ENCODE measurements around the gene ANKRD13A.

Gene ANKRD13A

DNA sequence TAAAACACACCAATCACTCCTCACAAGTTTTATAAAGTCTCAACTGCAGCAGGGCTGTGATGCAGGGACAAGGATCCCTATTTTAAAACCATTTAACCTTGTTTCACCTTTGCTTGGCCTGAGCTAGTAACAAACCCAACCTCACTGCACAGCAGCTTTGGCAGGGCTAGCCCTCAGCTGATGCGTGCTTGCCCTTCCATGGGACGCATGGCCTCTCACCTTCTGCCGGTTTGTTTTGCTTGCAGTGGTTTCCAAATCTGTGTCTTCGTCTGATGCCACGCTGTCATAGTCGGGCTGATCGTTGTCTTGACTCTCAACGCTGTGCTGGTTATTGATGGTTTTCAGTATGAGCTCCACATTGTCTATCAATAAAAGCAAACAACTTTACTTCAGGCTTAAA, 46.4 kb upstream of the ANKRD13A start:
- no peak for DNase-seq (ENCODE audit: extremely low read depth, insufficient read length)
- Histone ChIP-seq H3K4me3 (replicated peaks; ENCODE audit: low read depth, low read length) (no peak overlapping the region), H3K27me3 (replicated peaks; ENCODE audit: control insufficient read depth, insufficient read depth, low read length) (no peaks in the 10 kb centered on the region), H3K36me3 (ENCODE audit: control insufficient read depth, insufficient read depth, low read length) (peaks cover 25% of the 10 kb centered on the region)
- TF ChIP-seq, protein P1, sequence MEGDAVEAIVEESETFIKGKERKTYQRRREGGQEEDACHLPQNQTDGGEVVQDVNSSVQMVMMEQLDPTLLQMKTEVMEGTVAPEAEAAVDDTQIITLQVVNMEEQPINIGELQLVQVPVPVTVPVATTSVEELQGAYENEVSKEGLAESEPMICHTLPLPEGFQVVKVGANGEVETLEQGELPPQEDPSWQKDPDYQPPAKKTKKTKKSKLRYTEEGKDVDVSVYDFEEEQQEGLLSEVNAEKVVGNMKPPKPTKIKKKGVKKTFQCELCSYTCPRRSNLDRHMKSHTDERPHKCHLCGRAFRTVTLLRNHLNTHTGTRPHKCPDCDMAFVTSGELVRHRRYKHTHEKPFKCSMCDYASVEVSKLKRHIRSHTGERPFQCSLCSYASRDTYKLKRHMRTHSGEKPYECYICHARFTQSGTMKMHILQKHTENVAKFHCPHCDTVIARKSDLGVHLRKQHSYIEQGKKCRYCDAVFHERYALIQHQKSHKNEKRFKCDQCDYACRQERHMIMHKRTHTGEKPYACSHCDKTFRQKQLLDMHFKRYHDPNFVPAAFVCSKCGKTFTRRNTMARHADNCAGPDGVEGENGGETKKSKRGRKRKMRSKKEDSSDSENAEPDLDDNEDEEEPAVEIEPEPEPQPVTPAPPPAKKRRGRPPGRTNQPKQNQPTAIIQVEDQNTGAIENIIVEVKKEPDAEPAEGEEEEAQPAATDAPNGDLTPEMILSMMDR (IDR thresholded peaks at IDR 0.05; ENCODE audit: insufficient read depth, low read length, poor library complexity, severe bottlenecking): no peak

DNA sequence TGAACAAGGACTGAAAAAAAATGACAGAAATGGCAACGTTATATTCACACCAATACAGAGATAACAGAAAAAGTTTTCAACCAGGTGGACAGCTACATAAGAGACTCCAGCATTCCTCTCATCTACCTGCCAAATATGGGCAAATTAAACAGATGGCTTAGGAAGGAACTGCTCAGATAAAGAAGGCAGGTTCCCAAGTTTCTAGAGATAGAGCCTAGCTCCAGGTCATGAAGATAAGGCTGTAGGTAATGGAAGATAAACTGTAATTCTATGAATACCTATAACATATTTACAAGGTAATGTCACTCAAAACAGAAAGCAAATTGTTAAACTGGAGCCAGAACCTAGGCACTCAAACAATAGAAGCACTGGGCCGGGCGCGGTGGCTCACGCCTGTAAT, 45.6 kb upstream of the ANKRD13A start:
- TF ChIP-seq, protein P1 (IDR thresholded peaks at IDR 0.05; ENCODE audit: insufficient read depth, low read length, poor library complexity, severe bottlenecking): no peak
- no peaks in the 10 kb centered on the region for H3K27me3 ChIP-seq (replicated peaks; ENCODE audit: control insufficient read depth, insufficient read depth, low read length)
- H3K36me3 ChIP-seq (ENCODE audit: control insufficient read depth, insufficient read depth, low read length): peaks cover 22% of the 10 kb centered on the region
- no peak for DNase-seq (ENCODE audit: extremely low read depth, insufficient read length)
- no peak overlapping the region for H3K4me3 ChIP-seq (replicated peaks; ENCODE audit: low read depth, low read length)

DNA sequence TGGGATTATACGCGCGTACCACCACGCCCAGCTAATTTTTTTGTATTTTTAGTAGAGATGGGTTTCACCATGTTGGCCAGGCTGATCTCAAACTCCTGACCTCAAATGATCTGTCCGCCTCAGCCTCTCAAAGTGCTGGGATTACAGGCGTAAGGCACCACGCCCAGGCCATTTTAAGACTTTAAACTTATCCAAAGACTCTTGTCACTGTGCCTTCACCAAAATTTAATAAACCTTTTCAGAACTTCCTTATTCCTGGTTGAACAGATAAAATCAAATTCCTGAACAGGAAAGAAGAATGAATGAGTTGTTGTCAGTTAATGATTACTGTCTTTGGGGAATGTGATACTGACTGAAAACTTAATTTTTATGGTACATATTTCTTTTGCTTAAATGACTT, 40.9 kb upstream of the ANKRD13A start:
- Histone ChIP-seq H3K4me3 (replicated peaks; ENCODE audit: low read depth, low read length) (no peak overlapping the region), H3K36me3 (ENCODE audit: control insufficient read depth, insufficient read depth, low read length) (peaks cover 19% of the 10 kb centered on the region), H3K27me3 (replicated peaks; ENCODE audit: control insufficient read depth, insufficient read depth, low read length) (no peaks in the 10 kb centered on the region)
- DNase-seq (ENCODE audit: extremely low read depth, insufficient read length): no peak
- TF ChIP-seq, protein P1 (IDR thresholded peaks at IDR 0.05; ENCODE audit: insufficient read depth, low read length, poor library complexity, severe bottlenecking): no peak

DNA sequence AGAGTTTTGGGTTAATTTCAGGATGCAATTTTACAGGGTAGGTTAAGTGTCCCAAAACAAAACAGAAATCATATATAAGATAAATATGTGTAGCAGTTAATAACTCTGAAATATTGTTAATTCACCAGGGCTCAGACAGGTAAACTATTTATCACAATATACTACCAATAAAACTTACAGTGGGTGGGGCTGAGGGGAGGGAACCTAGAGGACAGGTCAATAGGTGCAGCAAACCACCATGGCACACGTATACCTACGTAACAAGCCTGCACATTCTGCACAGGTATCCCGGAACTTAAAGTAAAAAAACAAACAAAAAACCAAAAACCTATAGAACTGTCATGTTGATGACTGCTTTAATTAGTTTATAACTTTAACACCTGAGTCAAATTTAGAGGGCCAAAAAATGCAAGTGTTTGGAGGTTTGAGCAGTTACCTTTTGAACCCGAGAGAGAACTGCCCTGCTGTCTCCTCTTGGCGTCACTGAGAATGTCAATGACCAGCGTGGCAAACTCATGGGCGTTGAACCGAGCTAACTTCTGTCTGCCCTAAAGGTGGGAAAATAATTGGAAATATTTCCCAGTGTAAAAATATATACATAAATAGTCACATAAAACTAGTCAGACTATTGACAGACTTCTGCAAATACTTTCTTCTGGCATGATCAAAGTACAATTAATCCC, 39.7 kb upstream of the ANKRD13A start:
- Histone ChIP-seq H3K36me3 (ENCODE audit: control insufficient read depth, insufficient read depth, low read length) (peaks cover 23% of the 10 kb centered on the region), H3K27me3 (replicated peaks; ENCODE audit: control insufficient read depth, insufficient read depth, low read length) (no peaks in the 10 kb centered on the region), H3K4me3 (replicated peaks; ENCODE audit: low read depth, low read length) (no peak overlapping the region)
- TF ChIP-seq, protein P1 (IDR thresholded peaks at IDR 0.05; ENCODE audit: insufficient read depth, low read length, poor library complexity, severe bottlenecking): no peak
- DNase-seq (ENCODE audit: extremely low read depth, insufficient read length): no peak

DNA sequence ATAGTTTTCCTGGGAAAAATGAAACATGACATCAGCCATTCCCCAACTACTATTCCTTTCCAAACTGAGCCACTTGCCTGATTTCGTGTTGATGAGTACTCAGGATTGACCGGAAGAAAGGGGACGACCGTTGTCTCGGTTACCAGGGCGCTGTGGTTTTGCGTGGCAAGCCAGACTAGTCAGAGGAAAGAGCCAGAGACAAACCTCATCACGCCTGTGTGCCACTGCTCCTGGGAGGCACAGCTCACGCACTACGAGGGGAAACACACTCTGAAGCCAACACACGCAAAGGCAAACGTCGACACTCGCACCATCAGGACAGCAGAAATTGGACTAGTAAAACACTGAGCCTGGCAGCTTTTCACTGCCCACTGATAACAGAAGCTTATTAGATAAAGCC, 38.0 kb upstream of the ANKRD13A start:
- Histone ChIP-seq H3K4me3 (replicated peaks; ENCODE audit: low read depth, low read length) (no peak overlapping the region), H3K27me3 (replicated peaks; ENCODE audit: control insufficient read depth, insufficient read depth, low read length) (no peaks in the 10 kb centered on the region), H3K36me3 (ENCODE audit: control insufficient read depth, insufficient read depth, low read length) (peaks cover 26% of the 10 kb centered on the region)
- TF ChIP-seq, protein P1 (IDR thresholded peaks at IDR 0.05; ENCODE audit: insufficient read depth, low read length, poor library complexity, severe bottlenecking): no peak
- DNase-seq (ENCODE audit: extremely low read depth, insufficient read length): no peak

DNA sequence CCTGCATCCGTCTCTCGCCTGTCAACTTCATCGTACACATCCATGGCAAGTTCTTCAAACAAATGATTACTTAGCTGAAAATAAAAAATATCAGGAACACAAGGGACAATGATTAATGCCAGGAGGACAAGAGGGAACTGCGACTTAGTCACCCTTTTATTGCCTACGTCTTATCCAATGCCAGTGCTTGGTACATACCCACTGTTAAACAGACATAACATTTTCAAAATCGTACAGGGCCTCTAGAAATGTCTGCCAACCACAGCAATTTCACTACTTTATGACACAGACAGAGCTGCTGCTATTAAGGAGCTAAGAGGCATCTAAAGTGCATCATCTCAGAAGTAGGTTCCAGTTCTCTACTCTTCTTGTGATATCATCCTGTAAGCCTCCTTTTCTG, 37.6 kb upstream of the ANKRD13A start:
- Histone ChIP-seq H3K27me3 (replicated peaks; ENCODE audit: control insufficient read depth, insufficient read depth, low read length) (no peaks in the 10 kb centered on the region), H3K36me3 (ENCODE audit: control insufficient read depth, insufficient read depth, low read length) (peaks cover 29% of the 10 kb centered on the region), H3K4me3 (replicated peaks; ENCODE audit: low read depth, low read length) (no peak overlapping the region)
- DNase-seq (ENCODE audit: extremely low read depth, insufficient read length): no peak
- TF ChIP-seq, protein P1 (IDR thresholded peaks at IDR 0.05; ENCODE audit: insufficient read depth, low read length, poor library complexity, severe bottlenecking): no peak
